Naive thymus-derived CD4-positive, alpha-beta T cell (primary cell): ENCODE data around the gene PCAT7. TPM values are rescaled to one million over a fixed set of nuclear protein-coding genes. Genes with fewer than 3 reads are reported as not detected.
"Not testable (repeated sequence)": the region's sequence is repeated elsewhere in the genome, so short reads cannot be mapped to it uniquely, and the experiment has no call there.

Experiments used
- ATAC-seq: fragments of 150-1000 bp; cut with Tn5 transposase; 2 replicates; pipeline ENCODE4 v1.10.0; 2021; ENCODE audit warnings: mild to moderate bottlenecking, moderate library complexity
- CTCF ChIA-PET: fragments of 350-600 bp; sonication (Branson Sonifier 250); formaldehyde crosslinking; loops from one replicate; lab custom pipeline; 2021; ENCODE audit warnings: antibody characterized with exemption; lab: Charles Lee
- POLR2A ChIA-PET: fragments of 350-600 bp; sonication (Branson Sonifier 250); formaldehyde crosslinking; loops from one replicate; lab custom pipeline; 2021; ENCODE audit warnings: antibody characterized with exemption, inconsistent platforms; lab: Charles Lee
- DNase-seq, 9 donors: peaks; one replicate each; pipeline versions ENCODE4 v3.0.0 to v3.0.0-alpha.2; 2020 to 2022; ENCODE audit warnings: mixed read lengths in 1 of 9
- H3K27ac ChIP-seq: one replicate; pipeline ENCODE4 v1.7.0; 2013; ENCODE audit warnings: mild to moderate bottlenecking, low read depth, low read length, moderate library complexity
- H3K27me3 ChIP-seq, 2 donors: one replicate each; pipeline ENCODE4 v1.7.0; 2013; ENCODE audit warnings: low read length in 2 of 2, mild to moderate bottlenecking in 2 of 2, moderate library complexity in 2 of 2; ENCODE audit not compliant: control insufficient read depth in 2 of 2, insufficient read depth in 2 of 2
- H3K36me3 ChIP-seq, 3 experiments: 1 replicate in 2 of 3; 2 replicates in 1 of 3; pipeline ENCODE4 v1.7.0; 2013; ENCODE audit warnings: low read length in 3 of 3, mild to moderate bottlenecking in 3 of 3, moderate library complexity in 1 of 3; ENCODE audit not compliant: insufficient read depth in 3 of 3, control insufficient read depth in 2 of 3
- H3K4me1 ChIP-seq, 2 donors: one replicate each; pipeline ENCODE4 v1.7.0; 2013; ENCODE audit warnings: low read length in 2 of 2, mild to moderate bottlenecking in 2 of 2, moderate library complexity in 1 of 2; ENCODE audit not compliant: control insufficient read depth in 2 of 2, insufficient read depth in 2 of 2
- H3K4me3 ChIP-seq: 2 replicates; pipeline ENCODE4 v1.7.0; 2013; ENCODE audit warnings: mild to moderate bottlenecking, low read length
- H3K9me3 ChIP-seq, 3 experiments: 1 replicate in 2 of 3; 2 replicates in 1 of 3; pipeline ENCODE4 v1.7.0; 2013; ENCODE audit warnings: low read length in 3 of 3; ENCODE audit not compliant: control insufficient read depth in 2 of 3
- H3K27ac Mint-ChIP-seq, 9 donors: one replicate each; pipeline ENCODE4 v1.8.0; 2020 to 2022; ENCODE audit warnings: mixed read lengths in 9 of 9, mild to moderate bottlenecking in 8 of 9, moderate library complexity in 5 of 9, inconsistent platforms in 2 of 9
- H3K27me3 Mint-ChIP-seq, 5 donors: one replicate each; pipeline ENCODE4 v1.8.0; 2021 to 2022; ENCODE audit warnings: mixed read lengths in 5 of 5, mild to moderate bottlenecking in 1 of 5
- H3K36me3 Mint-ChIP-seq, 5 donors: one replicate each; pipeline ENCODE4 v1.8.0; 2020 to 2022; ENCODE audit warnings: mixed read lengths in 5 of 5, mild to moderate bottlenecking in 3 of 5, inconsistent platforms in 1 of 5
- H3K4me1 Mint-ChIP-seq, 7 donors: one replicate each; pipeline ENCODE4 v1.8.0; 2020 to 2022; ENCODE audit warnings: mixed read lengths in 7 of 7, mild to moderate bottlenecking in 3 of 7, inconsistent platforms in 1 of 7
- H3K4me3 Mint-ChIP-seq, 10 donors: one replicate each; pipeline ENCODE4 v1.8.0; 2020 to 2022; ENCODE audit warnings: mild to moderate bottlenecking in 10 of 10, mixed read lengths in 10 of 10, moderate library complexity in 6 of 10, inconsistent platforms in 2 of 10
- H3K9me3 Mint-ChIP-seq, 11 donors: one replicate each; pipeline ENCODE4 v1.8.0; 2020 to 2022; ENCODE audit warnings: mixed read lengths in 11 of 11, mild to moderate bottlenecking in 4 of 11, inconsistent platforms in 1 of 11, moderate library complexity in 1 of 11
- intact Hi-C, 2 donors: fragments of 100-400 bp; cut with micrococcal nuclease; formaldehyde crosslinking; loops; one replicate each; pipeline ENCODE4 v1.15.1; 2023
- polyA plus RNA-seq, 2 donors: library from polyadenylated mRNA; unstranded; fragments of 300-500 nt; fragmentation: Illumina TruSeq; gene quantifications; one replicate each; pipeline ENCODE4 v1.2.3, GENCODE V29; 2021
- total RNA-seq, 6 experiments: library from RNA in 5 of 6; stranded (reverse) in 5 of 6; gene quantifications; 1 replicate in 5 of 6; 2 replicates in 1 of 6; pipeline ENCODE4 v1.2.3 and lab custom pipeline; 2021 to 2026

The PCAT7 gene
- total and polyA plus RNA-seq, 7 experiments from 2014 or later: 0.27 TPM; not detected in 6

DNA sequence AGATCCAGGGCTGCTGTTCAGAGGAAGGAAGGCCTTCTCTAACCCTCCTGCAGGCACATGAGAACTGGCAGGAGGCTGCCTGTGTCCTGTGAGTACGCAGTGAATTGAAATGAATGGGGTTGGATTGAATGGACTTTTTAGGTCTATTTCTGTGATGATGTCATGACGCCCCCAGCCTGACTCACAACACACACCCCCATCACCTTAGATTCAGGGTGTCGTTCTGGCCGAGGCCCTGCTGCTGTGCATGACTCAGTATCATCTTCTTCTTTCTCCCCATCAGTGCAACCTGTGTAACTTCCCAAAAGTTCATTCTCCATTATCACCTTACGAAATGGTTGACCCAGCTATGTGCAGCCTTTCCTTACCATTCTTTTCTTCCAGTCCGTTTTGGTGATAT, 5.4 kb downstream of the PCAT7 start:
- ATAC-seq (no peak), DNase-seq (no peak)
- no peak overlapping the region for H3K4me3 ChIP-seq
- peaks cover 0 to 3% (median 0%) of the 10 kb centered on the region in 11 donors for H3K9me3 Mint-ChIP-seq
- no peaks in the 10 kb centered on the region for H3K4me1 ChIP-seq
- no peaks in the 10 kb centered on the region for H3K36me3 Mint-ChIP-seq
- ChIA-PET POLR2A (no interaction called here), CTCF (no interaction called here)
- H3K4me3 Mint-ChIP-seq: no peak overlapping the region
- H3K9me3 ChIP-seq: no peaks in the 10 kb centered on the region
- H3K4me1 Mint-ChIP-seq: no peaks in the 10 kb centered on the region
- no peaks in the 10 kb centered on the region for H3K27me3 ChIP-seq
- peaks cover 0 to 17% (median 13%) of the 10 kb centered on the region in 5 donors for H3K27me3 Mint-ChIP-seq
- no peak overlapping the region for H3K27ac Mint-ChIP-seq
- no peak overlapping the region for H3K27ac ChIP-seq
- H3K36me3 ChIP-seq: no peaks in the 10 kb centered on the region
- intact Hi-C loops: no loop called here

DNA sequence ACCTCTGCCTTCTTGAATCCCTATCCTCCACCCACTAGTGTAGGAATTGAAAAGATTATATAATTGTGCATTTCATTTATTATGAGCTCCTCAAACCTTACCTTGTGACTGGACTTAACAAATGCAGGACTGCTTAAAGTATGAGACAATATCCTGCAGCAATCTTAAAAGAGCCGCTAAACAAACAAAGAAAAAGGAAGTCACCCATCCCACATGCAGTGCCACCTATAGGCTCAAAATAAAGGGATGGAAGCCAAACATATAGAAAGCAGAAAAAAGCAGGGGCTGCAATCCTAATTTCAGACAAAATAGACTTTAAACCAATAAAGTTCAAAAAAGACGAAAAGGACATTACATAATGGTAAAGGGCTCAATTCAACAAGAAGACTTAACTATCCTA, 8.7 kb downstream of the PCAT7 start:
- Mint-ChIP-seq H3K27ac (no peak overlapping the region), H3K4me3 (no peak overlapping the region), H3K4me1 (no peaks in the 10 kb centered on the region), H3K36me3 (no peaks in the 10 kb centered on the region), H3K27me3 (peaks cover 0 to 17% (median 4%) of the 10 kb centered on the region in 5 donors), H3K9me3 (peaks cover 0 to 3% (median 0%) of the 10 kb centered on the region in 11 donors)
- H3K27ac ChIP-seq: no peak overlapping the region
- intact Hi-C loops: no loop called here
- H3K4me1 ChIP-seq: no peaks in the 10 kb centered on the region
- no peak overlapping the region for H3K4me3 ChIP-seq
- ATAC-seq (no peak), DNase-seq (no peak)
- no peaks in the 10 kb centered on the region for H3K9me3 ChIP-seq
- H3K27me3 ChIP-seq: no peaks in the 10 kb centered on the region
- H3K36me3 ChIP-seq: no peaks in the 10 kb centered on the region
- POLR2A ChIA-PET: no interaction called here
- CTCF ChIA-PET: no interaction called here

DNA sequence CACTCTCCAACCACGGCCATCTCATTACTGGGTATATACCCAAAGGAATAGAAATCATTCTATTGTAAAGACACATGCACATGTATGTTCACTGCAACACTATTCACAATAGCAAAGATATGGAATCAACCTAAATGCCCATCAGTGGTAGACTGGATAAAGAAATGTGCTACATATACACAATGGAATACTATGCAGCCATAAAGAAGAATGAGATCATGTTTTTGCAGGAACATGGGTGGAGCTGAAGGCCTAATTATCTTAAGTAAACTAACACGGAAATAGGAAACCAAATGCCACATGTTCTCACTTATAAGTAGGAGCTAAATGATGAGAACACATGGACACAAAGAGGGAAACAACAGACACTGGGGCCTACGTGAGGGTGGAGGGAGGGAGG, 9.4 kb downstream of the PCAT7 start:
- H3K36me3 ChIP-seq, H3K4me3 ChIP-seq, H3K4me1 ChIP-seq, DNase-seq, intact Hi-C loops, POLR2A ChIA-PET, H3K4me1 Mint-ChIP-seq, H3K27ac ChIP-seq, H3K9me3 Mint-ChIP-seq, H3K36me3 Mint-ChIP-seq, ATAC-seq, H3K27me3 ChIP-seq, CTCF ChIA-PET, H3K9me3 ChIP-seq, H3K4me3 Mint-ChIP-seq, H3K27ac Mint-ChIP-seq: not testable (repeated sequence)
- peaks cover 0 to 17% (median 4%) of the 10 kb centered on the region in 5 donors for H3K27me3 Mint-ChIP-seq

GRCh38 chr9:94566550-94566949, 11.7 kb downstream of the PCAT7 start:
- POLR2A ChIA-PET: no interaction called here
- Histone ChIP-seq H3K4me3 (no peak overlapping the region), H3K27ac (no peak overlapping the region), H3K36me3 (no peaks in the 10 kb centered on the region), H3K4me1 (no peaks in the 10 kb centered on the region), H3K27me3 (no peaks in the 10 kb centered on the region), H3K9me3 (no peaks in the 10 kb centered on the region)
- Mint-ChIP-seq H3K4me3 (no peak overlapping the region), H3K9me3 (peaks cover 0 to 3% (median 0%) of the 10 kb centered on the region in 11 donors), H3K27ac (no peak overlapping the region), H3K4me1 (no peaks in the 10 kb centered on the region), H3K36me3 (no peaks in the 10 kb centered on the region), H3K27me3 (peaks cover 0 to 13% (median 4%) of the 10 kb centered on the region in 5 donors)
- intact Hi-C loops: no loop called here
- CTCF ChIA-PET: no interaction called here
- no peak for ATAC-seq
- no peak for DNase-seq

DNA sequence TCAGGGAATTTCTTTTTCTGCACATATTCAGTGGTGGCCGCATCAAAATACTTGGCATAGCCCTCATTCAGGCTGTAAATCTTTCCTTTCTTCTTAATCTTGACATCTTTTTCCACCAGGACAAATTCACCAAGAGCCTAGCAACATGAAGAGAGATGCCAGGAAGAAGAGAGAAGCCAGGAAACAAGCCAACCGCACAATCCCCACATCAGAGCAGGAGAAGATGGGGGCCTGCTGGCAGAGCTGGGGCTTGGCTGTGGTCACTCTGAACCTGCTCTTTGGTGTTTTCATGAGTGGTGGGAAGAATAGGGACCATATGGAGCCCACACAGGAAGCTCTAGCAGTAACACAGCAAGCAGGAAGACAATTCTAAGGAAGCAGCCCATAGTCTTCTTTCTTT, 12.4 kb downstream of the PCAT7 start:
- H3K36me3 Mint-ChIP-seq: peaks cover 0 to 3% (median 0%) of the 10 kb centered on the region in 5 donors
- CTCF ChIA-PET: no interaction called here
- H3K9me3 Mint-ChIP-seq: peaks cover 0 to 3% (median 0%) of the 10 kb centered on the region in 11 donors
- DNase-seq (no peak), ATAC-seq (no peak)
- intact Hi-C loops: no loop called here
- H3K27ac ChIP-seq: no peak overlapping the region
- H3K27me3 ChIP-seq: no peaks in the 10 kb centered on the region
- H3K4me1 ChIP-seq: no peaks in the 10 kb centered on the region
- no peak overlapping the region for H3K27ac Mint-ChIP-seq
- no peak overlapping the region for H3K4me3 ChIP-seq
- H3K4me3 Mint-ChIP-seq: no peak overlapping the region
- H3K4me1 Mint-ChIP-seq: no peaks in the 10 kb centered on the region
- no peaks in the 10 kb centered on the region for H3K36me3 ChIP-seq
- POLR2A ChIA-PET: no interaction called here
- no peaks in the 10 kb centered on the region for H3K9me3 ChIP-seq
- peaks cover 4 to 19% (median 8%) of the 10 kb centered on the region in 5 donors for H3K27me3 Mint-ChIP-seq

- H3K36me3 ChIP-seq: no peaks in the 10 kb centered on the region
- intact Hi-C loops: no loop called here
- CTCF ChIA-PET: no interaction called here
- ATAC-seq: no peak
- no peak for DNase-seq
- Mint-ChIP-seq H3K4me1 (no peaks in the 10 kb centered on the region), H3K27ac (no peak overlapping the region), H3K27me3 (peaks cover 8 to 21% (median 15%) of the 10 kb centered on the region in 5 donors), H3K4me3 (no peak overlapping the region), H3K36me3 (peaks cover 0 to 4% (median 0%) of the 10 kb centered on the region in 5 donors), H3K9me3 (peaks cover 0 to 3% (median 0%) of the 10 kb centered on the region in 11 donors)
- no peaks in the 10 kb centered on the region for H3K27me3 ChIP-seq
- POLR2A ChIA-PET: interaction anchor here (0.7 kb wide), 1 partner anchor 274 kb away, joined by 3 read pairs; no protein-coding TSS in a partner anchor
- no peaks in the 10 kb centered on the region for H3K4me1 ChIP-seq
- no peak overlapping the region for H3K4me3 ChIP-seq
- H3K9me3 ChIP-seq: no peaks in the 10 kb centered on the region
- no peak overlapping the region for H3K27ac ChIP-seq
Observed at GRCh38 chr9:94568250-94568889, 13.5 kb downstream of the PCAT7 start.
